CD1c-positive myeloid dendritic cell (primary cell): ENCODE measurements around the gene CAMKK1.

Source experiments
- DNase-seq: peaks from one replicate; pipeline ENCODE4 v3.0.0-alpha.2; 2016; ENCODE audit errors: extremely low spot score

The CAMKK1 gene

GRCh38 chr17:3896968-3897235 is 4.0 kb upstream of the CAMKK1 start:
- DNase-seq = no peak

GRCh38 chr17:3896108-3896967 is 3.5 kb upstream of the CAMKK1 start:
- DNase-seq = no peak

- DNase-seq = no peak
These were observed 2.5 kb upstream of the CAMKK1 start for GRCh38 chr17:3895354-3895753.

- DNase-seq = peak; percentile 69
These were observed 2.1 kb upstream of the CAMKK1 start for GRCh38 chr17:3894911-3895343.

GRCh38 chr17:3894188-3894587 is 1.3 kb upstream of the CAMKK1 start:
- DNase-seq = no peak

GRCh38 chr17:3893720-3894116 is 865 bp upstream of the CAMKK1 start:
- no peak for DNase-seq

- peak; percentile 94 for DNase-seq
These were observed 506 bp downstream of the CAMKK1 start for GRCh38 chr17:3892095-3892998.

- no peak for DNase-seq
These were observed 1.2 kb downstream of the CAMKK1 start for GRCh38 chr17:3891626-3892094.

GRCh38 chr17:3890878-3891219 is 2.0 kb downstream of the CAMKK1 start:
- no peak for DNase-seq

GRCh38 chr17:3890082-3890877 is 2.6 kb downstream of the CAMKK1 start:
- peak; percentile 66 for DNase-seq

GRCh38 chr17:3889325-3890012 is 3.4 kb downstream of the CAMKK1 start:
- DNase-seq = no peak

- DNase-seq = no peak
These were observed 4.3 kb downstream of the CAMKK1 start for GRCh38 chr17:3888343-3889171.

GRCh38 chr17:3887804-3888203 is 5.0 kb downstream of the CAMKK1 start:
- peak; percentile 17 for DNase-seq

- no peak for DNase-seq
These were observed 5.5 kb downstream of the CAMKK1 start for GRCh38 chr17:3887394-3887793.

- DNase-seq = peak; percentile 76
These were observed 6.1 kb downstream of the CAMKK1 start for GRCh38 chr17:3886776-3887175.

- DNase-seq = no peak
These were observed 6.9 kb downstream of the CAMKK1 start for GRCh38 chr17:3885970-3886369.

GRCh38 chr17:3885271-3885670 is 7.6 kb downstream of the CAMKK1 start:
- no peak for DNase-seq

- DNase-seq = no peak
These were observed 8.7 kb downstream of the CAMKK1 start for GRCh38 chr17:3884188-3884587.

GRCh38 chr17:3882276-3882675 is 10.6 kb downstream of the CAMKK1 start:
- no peak for DNase-seq

GRCh38 chr17:3880983-3881382 is 11.9 kb downstream of the CAMKK1 start:
- no peak for DNase-seq
